OCI-LY7 (cell line): ENCODE measurements around the gene LHFPL2. TPM values are rescaled to one million over a fixed set of nuclear protein-coding genes. Genes with fewer than 3 reads are reported as not detected.

Experiments
- BruUV-seq: library from RNA; stranded (reverse); fragments of 400-500 nt; replicated peaks from 2 replicates; lab custom pipeline; 2021; lab: Mats Ljungman, UMichigan
- CTCF ChIA-PET: fragments of 300-600 bp; sonication (Branson Sonifier 250); formaldehyde crosslinking; loops from one replicate; lab custom pipeline; 2022; ENCODE audit warnings: antibody characterized with exemption; ENCODE audit not compliant: unreplicated experiment; lab: Charles Lee
- POLR2A ChIA-PET: fragments of 300-600 bp; sonication (Branson Sonifier 250); formaldehyde crosslinking; loops from one replicate; lab custom pipeline; 2022; ENCODE audit warnings: antibody characterized with exemption; lab: Charles Lee
- DNase-seq: peaks from one replicate; pipeline ENCODE4 v3.0.0-alpha.2; 2015; ENCODE audit warnings: low spot score
- H2AFZ ChIP-seq: fragments of 200-600 bp; sonication (generic), shearing (Covaris generic); 2 replicates; pipeline ENCODE4 v1.6.1; 2014; ENCODE audit warnings: mild to moderate bottlenecking, antibody characterized with exemption, low read length, moderate library complexity
- H3K27ac ChIP-seq: fragments of 200-600 bp; sonication (generic); 2 replicates; pipeline ENCODE4 v1.5.1; 2014; ENCODE audit warnings: mixed run types, low read depth, mild to moderate bottlenecking, moderate library complexity, low read length, inconsistent platforms; ENCODE audit not compliant: poor library complexity, severe bottlenecking
- H3K36me3 ChIP-seq: fragments of 200-600 bp; sonication (generic); 2 replicates; pipeline ENCODE4 v1.6.1; 2014; ENCODE audit warnings: mild to moderate bottlenecking, antibody characterized with exemption, low read length, moderate library complexity, mixed read lengths; ENCODE audit not compliant: insufficient read depth
- H3K4me1 ChIP-seq: fragments of 200-600 bp; sonication (generic); 2 replicates; pipeline ENCODE4 v1.5.1; 2014; ENCODE audit warnings: mild to moderate bottlenecking, low read length; ENCODE audit not compliant: insufficient read depth, poor library complexity, severe bottlenecking
- H3K4me2 ChIP-seq: fragments of 200-600 bp; sonication (generic); 2 replicates; pipeline ENCODE4 v1.6.1; 2014; ENCODE audit warnings: mild to moderate bottlenecking, low read length
- H3K4me3 ChIP-seq: fragments of 200-600 bp; sonication (generic); 2 replicates; pipeline ENCODE4 v1.5.1; 2014; ENCODE audit warnings: mild to moderate bottlenecking, low read depth, low read length; ENCODE audit not compliant: poor library complexity, severe bottlenecking
- H3K79me2 ChIP-seq: fragments of 200-600 bp; sonication (generic); 2 replicates; pipeline ENCODE4 v1.6.1; 2016; ENCODE audit warnings: low read depth, mild to moderate bottlenecking, low read length, moderate library complexity, mixed read lengths; ENCODE audit not compliant: insufficient read depth
- H3K9me2 ChIP-seq: fragments of 200-600 bp; sonication (generic); 2 replicates; pipeline ENCODE4 v1.6.1; 2016; ENCODE audit warnings: mild to moderate bottlenecking, low read length, mixed read lengths; ENCODE audit not compliant: insufficient read depth
- H3K9me3 ChIP-seq: fragments of 200-600 bp; sonication (generic); 2 replicates; pipeline ENCODE4 v1.6.1; 2014; ENCODE audit warnings: mild to moderate bottlenecking, mixed run types, low read length, mixed read lengths
- H4K20me1 ChIP-seq: fragments of 200-600 bp; sonication (generic); 2 replicates; pipeline ENCODE4 v1.6.1; 2014; ENCODE audit warnings: mild to moderate bottlenecking, antibody characterized with exemption, low read length, moderate library complexity, mixed read lengths; ENCODE audit not compliant: insufficient read depth
- CTCF ChIP-seq: fragments of 200-600 bp; sonication (generic); conservative IDR thresholded peaks from 2 replicates; pipeline ENCODE4 v1.5.1; 2014; ENCODE audit warnings: mild to moderate bottlenecking, antibody characterized with exemption, low read length, moderate library complexity, mixed read lengths
- EZH2phosphoT487 ChIP-seq: fragments of 200-600 bp; sonication (generic); IDR thresholded peaks from 2 replicates; pipeline ENCODE4 v1.6.1; 2018; ENCODE audit warnings: low read depth, borderline replicate concordance, mild to moderate bottlenecking, mixed run types, antibody characterized with exemption, low read length, moderate library complexity, mixed read lengths
- intact Hi-C: fragments of 100-400 bp; cut with micrococcal nuclease; formaldehyde crosslinking; loops from one replicate; pipeline ENCODE4 v1.10.0; 2022; ENCODE audit not compliant: unreplicated experiment
- total RNA-seq, 2 experiments: library from RNA; depleted of rRNA in 1 of 2; stranded (reverse); fragments of >200 nt in 1 of 2; shearing (Covaris generic) in 1 of 2; gene quantifications; 2 replicates each; pipeline ENCODE4 v1.2.3, GENCODE V29; 2014 to 2022

Gene LHFPL2
- total RNA-seq, 2 experiments from 2014 or later: 12.2 to 24.0 TPM

- Histone ChIP-seq H3K9me3 (no peaks in the 10 kb centered on the region), H3K27ac (no peak overlapping the region), H3K36me3 (peaks cover 18% of the 10 kb centered on the region), H3K4me2 (no peak overlapping the region), H3K79me2 (no peaks in the 10 kb centered on the region), H4K20me1 (no peaks in the 10 kb centered on the region), H2AFZ (no peak overlapping the region), H3K4me1 (no peaks in the 10 kb centered on the region), H3K9me2 (no peaks in the 10 kb centered on the region), H3K4me3 (no peak overlapping the region)
- intact Hi-C loops: no loop called here
- POLR2A ChIA-PET: interaction anchor here (0.7 kb wide), 1 partner anchor 124 kb away, joined by 4 read pairs; no protein-coding TSS in a partner anchor
- no TSS peak for BruUV-seq
- DNase-seq: no peak
- TF ChIP-seq CTCF (no peak), EZH2phosphoT487 (no peak)
- CTCF ChIA-PET: no interaction called here
Measured at GRCh38 chr5:78476795-78477194, 171.8 kb downstream of the LHFPL2 start.

- H4K20me1 ChIP-seq: 0 out of 2 replicates have a peak, but pooled peaks cover 4% of the 10 kb centered on the region
- intact Hi-C loops: no loop called here
- no peaks in the 10 kb centered on the region for H3K9me2 ChIP-seq
- H2AFZ ChIP-seq: no peak overlapping the region
- H3K9me3 ChIP-seq: no peaks in the 10 kb centered on the region
- TF ChIP-seq EZH2phosphoT487 (no peak), CTCF (no peak)
- no peaks in the 10 kb centered on the region for H3K4me1 ChIP-seq
- no peaks in the 10 kb centered on the region for H3K79me2 ChIP-seq
- CTCF ChIA-PET: no interaction called here
- H3K4me2 ChIP-seq: no peak overlapping the region
- DNase-seq: no peak
- POLR2A ChIA-PET: no interaction called here
- H3K4me3 ChIP-seq: no peak overlapping the region
- no peak overlapping the region for H3K27ac ChIP-seq
- BruUV-seq: no TSS peak
- H3K36me3 ChIP-seq: peaks cover 15% of the 10 kb centered on the region
Measured at GRCh38 chr5:78475370-78475769, 173.2 kb downstream of the LHFPL2 start.

DNA sequence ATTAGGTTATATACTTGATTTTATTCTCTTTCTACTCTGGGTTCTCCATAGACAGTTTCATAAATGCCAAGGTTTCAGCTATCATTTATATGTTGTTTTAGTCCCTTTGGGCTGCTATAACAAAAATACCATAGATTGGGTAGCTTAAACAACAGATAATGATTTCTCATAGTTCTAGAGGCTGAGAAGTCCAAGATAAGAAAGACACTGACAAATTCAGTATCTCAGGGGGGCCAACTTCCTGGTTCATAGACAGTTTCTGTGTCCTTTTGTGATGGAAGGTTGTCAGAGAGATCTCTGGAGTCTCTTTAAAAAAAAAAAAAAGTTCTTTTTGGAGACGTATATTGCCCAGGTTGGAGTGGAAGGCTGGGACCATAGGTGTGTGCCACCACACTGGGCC, 174.8 kb downstream of the LHFPL2 start:
- POLR2A ChIA-PET: interaction anchor here (0.5 to 0.7 kb wide), 3 partner anchors 129 to 461 kb away, joined by 3 to 5 read pairs (median 3); no protein-coding TSS in a partner anchor

More for the DNA sequence above, 174.8 kb downstream of the LHFPL2 start:
- H2AFZ ChIP-seq: no peak overlapping the region
- intact Hi-C loops: no loop called here
- H3K4me3 ChIP-seq: no peak overlapping the region
- H3K27ac ChIP-seq: no peak overlapping the region
- H3K4me2 ChIP-seq: no peak overlapping the region
- no peaks in the 10 kb centered on the region for H3K9me2 ChIP-seq
- H3K9me3 ChIP-seq: no peaks in the 10 kb centered on the region
- peaks cover 15% of the 10 kb centered on the region for H3K36me3 ChIP-seq
- CTCF ChIA-PET: no interaction called here
- no peak for DNase-seq
- BruUV-seq: no TSS peak
- H4K20me1 ChIP-seq: 0 out of 2 replicates have a peak, but pooled peaks cover 4% of the 10 kb centered on the region
- H3K4me1 ChIP-seq: no peaks in the 10 kb centered on the region
- no peak for TF ChIP-seq CTCF
- no peak for TF ChIP-seq EZH2phosphoT487
- no peaks in the 10 kb centered on the region for H3K79me2 ChIP-seq
